GM10266 (cell line): Measurements from ENCODE around the gene GPR84.

Source experiments
- DNase-seq: peaks from one replicate; pipeline ENCODE4 v3.0.0; 2012; ENCODE audit errors: extremely low spot score
- TF ChIP-seq, protein P1 (sequence below): IDR thresholded peaks from 2 replicates; pipeline ENCODE4 v1.5.1; 2012; ENCODE audit warnings: mild to moderate bottlenecking, low read depth; ENCODE audit not compliant: control insufficient read depth, insufficient read depth; ENCODE audit errors: missing control alignments

Gene GPR84

DNA sequence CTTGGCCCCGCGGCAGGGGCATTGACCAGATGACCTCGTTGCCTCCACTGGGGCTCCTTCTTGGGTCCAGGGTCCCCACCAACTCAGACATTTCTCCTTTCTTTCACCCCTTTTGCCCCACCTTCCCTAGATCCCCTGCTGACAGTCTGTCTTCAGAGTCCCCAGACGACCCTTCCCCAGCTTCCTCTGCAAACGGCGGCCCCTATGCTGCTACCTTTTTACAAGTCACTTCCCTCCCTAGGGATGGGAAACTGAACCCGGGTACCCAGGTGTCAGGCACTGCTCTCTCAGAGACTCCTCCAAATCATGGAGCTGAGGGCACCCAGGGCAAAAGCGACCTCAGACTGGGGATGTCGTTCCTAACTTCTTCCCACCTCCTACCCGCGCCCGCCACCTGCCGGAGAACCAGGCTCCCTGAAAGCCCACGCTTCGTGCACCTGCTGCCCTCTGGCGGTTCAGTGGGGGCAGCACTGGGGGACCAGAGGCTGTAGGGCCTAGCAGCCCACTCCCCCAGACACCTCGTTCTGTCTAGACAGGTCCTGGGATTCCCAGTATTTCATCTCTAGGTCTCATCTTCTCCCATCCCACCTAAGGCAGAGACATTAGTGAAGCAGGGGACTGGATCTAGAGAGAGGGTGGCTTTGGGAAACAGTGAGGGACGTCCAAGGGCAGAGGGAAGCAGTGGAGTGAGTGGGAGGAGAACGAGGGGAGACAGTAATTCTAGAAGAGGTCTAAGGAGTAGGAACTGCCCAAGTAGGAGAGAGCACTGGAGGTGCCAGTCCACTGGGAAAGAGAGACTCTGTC, 15.3 kb upstream of the GPR84 start:
- DNase-seq, result peak; percentile 95
- TF ChIP-seq, protein P1, sequence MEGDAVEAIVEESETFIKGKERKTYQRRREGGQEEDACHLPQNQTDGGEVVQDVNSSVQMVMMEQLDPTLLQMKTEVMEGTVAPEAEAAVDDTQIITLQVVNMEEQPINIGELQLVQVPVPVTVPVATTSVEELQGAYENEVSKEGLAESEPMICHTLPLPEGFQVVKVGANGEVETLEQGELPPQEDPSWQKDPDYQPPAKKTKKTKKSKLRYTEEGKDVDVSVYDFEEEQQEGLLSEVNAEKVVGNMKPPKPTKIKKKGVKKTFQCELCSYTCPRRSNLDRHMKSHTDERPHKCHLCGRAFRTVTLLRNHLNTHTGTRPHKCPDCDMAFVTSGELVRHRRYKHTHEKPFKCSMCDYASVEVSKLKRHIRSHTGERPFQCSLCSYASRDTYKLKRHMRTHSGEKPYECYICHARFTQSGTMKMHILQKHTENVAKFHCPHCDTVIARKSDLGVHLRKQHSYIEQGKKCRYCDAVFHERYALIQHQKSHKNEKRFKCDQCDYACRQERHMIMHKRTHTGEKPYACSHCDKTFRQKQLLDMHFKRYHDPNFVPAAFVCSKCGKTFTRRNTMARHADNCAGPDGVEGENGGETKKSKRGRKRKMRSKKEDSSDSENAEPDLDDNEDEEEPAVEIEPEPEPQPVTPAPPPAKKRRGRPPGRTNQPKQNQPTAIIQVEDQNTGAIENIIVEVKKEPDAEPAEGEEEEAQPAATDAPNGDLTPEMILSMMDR, result peak; percentile 100

DNA sequence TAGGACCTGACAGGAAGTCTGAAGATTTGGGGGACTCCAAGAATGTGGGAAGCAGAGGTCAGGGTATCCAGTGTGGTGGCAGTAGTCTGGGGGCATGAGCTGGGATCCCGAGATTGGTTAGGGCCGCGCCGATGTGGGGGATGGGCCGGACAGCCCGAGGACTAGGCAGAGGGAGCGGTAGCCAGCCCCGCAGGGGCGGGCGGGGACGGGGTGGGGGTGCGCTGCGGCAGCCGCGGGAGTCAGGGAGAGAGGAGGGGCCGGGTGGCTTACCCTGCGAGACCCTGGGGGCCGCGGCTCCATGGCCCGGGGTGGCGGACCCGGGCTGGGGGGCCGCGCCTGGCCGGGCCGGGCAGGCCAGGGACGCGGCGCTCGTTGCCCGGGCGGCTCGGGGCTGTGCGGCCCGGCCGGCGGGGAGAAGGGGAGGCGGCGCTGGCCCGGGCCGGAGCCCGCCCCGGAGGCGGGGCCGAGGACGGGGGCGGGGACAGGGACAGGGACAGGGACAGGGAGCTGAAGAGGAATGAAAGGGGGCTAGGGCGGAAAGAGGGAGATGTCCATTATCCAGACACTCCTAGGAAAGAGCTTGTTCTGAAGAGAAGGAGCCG, 14.6 kb upstream of the GPR84 start:
- DNase-seq, result no peak
- TF ChIP-seq, protein P1, result no peak

DNA sequence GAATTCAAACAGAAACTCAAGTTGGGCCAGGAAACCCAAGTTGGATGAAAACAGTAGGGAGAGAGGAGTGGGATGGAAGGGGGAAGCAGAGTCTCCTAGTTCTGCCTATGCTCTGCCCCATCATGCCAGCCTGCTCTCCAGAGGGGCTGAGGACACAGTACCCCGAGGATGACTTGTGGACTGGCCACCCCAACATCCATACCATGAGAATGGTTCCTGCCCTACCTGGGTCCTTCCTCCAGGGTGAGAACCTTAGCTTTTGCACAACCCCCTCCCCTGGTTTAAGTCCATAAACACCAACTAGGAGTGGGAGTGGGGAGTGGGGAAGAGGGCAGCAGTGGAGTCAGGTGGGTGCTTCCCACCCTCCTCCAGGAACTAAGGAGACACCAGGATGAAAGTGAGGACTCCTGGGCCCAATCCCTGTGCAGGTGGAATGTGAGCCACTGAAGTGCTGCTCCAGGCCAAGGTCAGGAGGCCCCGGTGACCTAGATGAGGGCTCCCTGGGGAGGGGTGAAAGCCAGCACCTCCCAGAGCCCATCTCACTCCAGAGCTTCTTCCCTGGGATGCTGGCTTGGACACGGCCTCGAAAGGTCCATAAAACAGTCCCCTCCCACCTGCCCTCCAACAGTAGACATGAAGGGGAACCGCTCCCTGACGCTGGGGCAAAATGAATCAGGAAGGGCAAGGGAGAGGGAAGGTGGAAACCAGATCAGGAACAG, 13.7 kb upstream of the GPR84 start:
- DNase-seq, result no peak
- TF ChIP-seq, protein P1, result no peak

DNA sequence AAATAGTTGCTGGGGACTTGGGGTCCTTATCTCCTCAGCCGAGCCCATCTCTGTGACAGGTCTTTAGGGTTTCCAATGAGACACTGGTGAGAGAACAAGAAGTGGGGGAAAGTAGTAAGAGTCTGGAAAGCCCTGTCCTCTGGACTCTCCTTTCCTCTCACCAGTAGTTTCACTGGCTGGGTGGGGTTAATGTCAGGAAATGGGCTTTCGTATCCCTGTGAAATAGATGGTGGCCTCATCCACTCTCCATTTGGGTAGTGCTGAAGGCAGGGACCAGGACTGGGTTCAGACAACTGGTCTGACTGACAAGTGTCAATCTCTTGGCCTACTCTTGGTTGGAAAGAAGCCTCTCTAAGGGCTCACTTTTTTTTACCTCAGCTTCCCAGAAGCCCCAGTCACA, 12.7 kb upstream of the GPR84 start:
- TF ChIP-seq, protein P1, result no peak
- DNase-seq, result no peak

DNA sequence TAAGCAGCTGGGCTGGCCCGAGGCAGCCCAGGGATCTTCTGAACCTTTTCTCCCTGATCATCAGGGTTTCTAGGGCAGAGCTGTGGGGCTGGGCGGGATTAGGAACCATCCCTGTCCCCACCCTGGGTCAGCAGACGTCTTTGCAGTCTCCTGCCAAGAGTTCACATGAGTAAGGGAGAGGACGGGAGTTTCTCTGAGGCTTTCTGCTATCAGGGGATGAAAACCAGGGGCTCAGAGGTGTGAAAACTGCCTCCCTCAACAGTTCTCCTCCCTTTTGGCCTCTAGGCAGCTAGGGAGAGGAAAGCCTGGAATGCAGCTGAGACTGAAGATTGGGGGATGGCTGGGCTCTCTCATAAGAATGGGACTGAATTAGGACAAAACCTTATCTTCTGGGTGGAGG, 12.3 kb upstream of the GPR84 start:
- TF ChIP-seq, protein P1, result no peak
- no peak for DNase-seq

DNA sequence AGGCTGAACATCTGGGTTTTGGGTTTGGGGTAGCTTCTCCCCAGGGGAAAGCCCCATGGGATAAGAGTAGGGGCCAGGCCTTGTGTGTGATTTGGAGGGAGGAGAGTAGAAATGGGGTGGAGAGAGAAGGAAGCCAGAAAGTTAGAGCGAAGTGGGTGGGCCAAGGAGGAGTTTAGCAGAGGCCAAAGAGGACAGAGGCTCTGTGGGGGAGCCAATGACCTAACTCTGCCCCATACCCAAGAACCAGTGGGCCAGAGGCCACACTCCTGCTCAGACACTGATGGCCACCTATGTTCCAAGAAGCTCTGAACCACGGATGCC, 10.9 kb upstream of the GPR84 start:
- DNase-seq, result no peak
- TF ChIP-seq, protein P1, result no peak

DNA sequence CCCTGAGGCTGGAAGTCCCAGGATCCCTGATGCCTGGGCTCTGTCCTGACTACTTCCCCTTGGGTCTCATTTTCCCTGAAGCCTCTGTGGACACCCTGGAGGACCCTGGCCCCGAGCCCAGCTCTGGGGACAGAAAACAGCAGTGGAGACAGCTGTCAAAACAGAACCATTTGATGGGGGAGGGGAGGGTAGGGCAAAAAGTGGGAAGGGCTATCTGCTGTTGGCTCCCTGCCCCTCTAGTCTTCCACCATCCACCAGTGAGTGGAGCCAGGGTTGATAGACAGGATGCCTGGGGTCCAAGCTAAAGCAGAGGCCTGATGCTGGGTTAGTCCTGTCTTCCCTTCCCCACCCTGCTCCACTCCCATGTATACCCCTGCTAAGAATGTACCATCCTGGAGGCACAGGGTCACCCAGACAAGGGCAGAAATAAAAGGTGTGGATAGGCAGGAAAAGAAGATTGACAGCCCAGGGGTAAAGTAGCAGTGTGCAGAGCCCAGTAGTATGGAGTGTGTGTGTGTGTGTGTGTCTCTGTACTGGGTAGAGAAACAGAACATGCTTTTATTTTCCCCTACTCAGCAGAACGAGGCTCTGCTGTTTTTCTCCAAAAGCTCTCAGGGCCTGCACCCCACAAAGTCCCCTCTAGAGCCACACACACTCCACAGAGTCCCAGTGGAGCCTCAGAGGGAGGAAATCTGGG, 10.4 kb upstream of the GPR84 start:
- DNase-seq, result no peak
- TF ChIP-seq, protein P1, result no peak
